Measurements from ENCODE around the gene ACAP3. TPM values are rescaled to one million over a fixed set of nuclear protein-coding genes. Genes with fewer than 3 reads are reported as not detected.
A peak's percentile ranks its signal among the peaks of the same experiment; 100 is the strongest.

Gene ACAP3
- total RNA-seq, 1 experiment from 2014 or later: 30.7 TPM

- intact Hi-C loops (cut with micrococcal nuclease; ENCODE audit: unreplicated experiment): no loop called here
- CTCF ChIA-PET: no interaction called here
Measured at GRCh38 chr1:1343811-1344421, 36.2 kb upstream of the ACAP3 start.

GRCh38 chr1:1342584-1343115 is 34.9 kb upstream of the ACAP3 start:
- peaks cover 40% of the 10 kb centered on the region for H3K4me1 ChIP-seq (ENCODE audit: control insufficient read depth, insufficient read depth, low read length)
- CTCF ChIA-PET: no interaction called here

More at GRCh38 chr1:1343811-1344421, 36.2 kb upstream of the ACAP3 start:
- Histone ChIP-seq H3K4me3 (ENCODE audit: low read depth in 2 of 2, low read length in 2 of 2) (no peak overlapping the region; a peak in 1 of 4 replicates), H3K9me3 (ENCODE audit: control insufficient read depth, insufficient read depth, low read depth, low read length) (no peaks in the 10 kb centered on the region), H3K27me3 (ENCODE audit: control insufficient read depth, insufficient read depth, low read length) (no peaks in the 10 kb centered on the region), H3K4me1 (ENCODE audit: control insufficient read depth, insufficient read depth, low read length) (peaks cover 40% of the 10 kb centered on the region), H3K36me3 (ENCODE audit: control insufficient read depth, insufficient read depth, low read length) (no peaks in the 10 kb centered on the region; the same call in 1 of the 2 replicates), H3K27ac (ENCODE audit: low read length) (peak overlapping the region; percentile 93)
- no TSS peak for BruUV-seq (replicated peaks)
- ATAC-seq: no peak
- in situ Hi-C loops (cut with HindIII; ENCODE audit: low pct_unique_long_range_greater_than_20kb, low sequenced_read_pairs): no loop called here
- POLR2A ChIA-PET: no interaction called here
- no peak for DNase-seq (ENCODE audit: low read depth, low spot score)
- no peak for TF ChIP-seq TCF7L2 (IDR thresholded peaks at IDR 0.05; ENCODE audit: low read depth, low read length)
- no peak for TF ChIP-seq SIN3A (IDR thresholded peaks at IDR 0.05; ENCODE audit: borderline replicate concordance, insufficient read depth, low read depth, low read length)
- TF ChIP-seq POLR2AphosphoS5 (IDR thresholded peaks at IDR 0.05; ENCODE audit: low read depth, low read length): no peak
- no peak for TF ChIP-seq CTCF (IDR thresholded peaks at IDR 0.05)
- no peak for TF ChIP-seq REST (IDR thresholded peaks at IDR 0.05; ENCODE audit: insufficient read depth in 1 of 2, low read depth in 2 of 2, low read length in 1 of 2)

More at GRCh38 chr1:1342584-1343115, 34.9 kb upstream of the ACAP3 start:
- H3K36me3 ChIP-seq (ENCODE audit: control insufficient read depth, insufficient read depth, low read length): no peaks in the 10 kb centered on the region
- POLR2A ChIA-PET: no interaction called here
- ATAC-seq (no peak), DNase-seq (ENCODE audit: low read depth, low spot score) (no peak)
- no peaks in the 10 kb centered on the region for H3K9me3 ChIP-seq (ENCODE audit: control insufficient read depth, insufficient read depth, low read depth, low read length)
- no peaks in the 10 kb centered on the region for H3K27me3 ChIP-seq (ENCODE audit: control insufficient read depth, insufficient read depth, low read length)
- H3K4me3 ChIP-seq (ENCODE audit: low read depth in 2 of 2, low read length in 2 of 2): no peak overlapping the region
- no TSS peak for BruUV-seq (replicated peaks)
- intact Hi-C loops (cut with micrococcal nuclease; ENCODE audit: unreplicated experiment) (no loop called here), in situ Hi-C loops (cut with HindIII; ENCODE audit: low pct_unique_long_range_greater_than_20kb, low sequenced_read_pairs) (no loop called here)
- no peak for TF ChIP-seq CTCF (IDR thresholded peaks at IDR 0.05)
- TF ChIP-seq REST (IDR thresholded peaks at IDR 0.05; ENCODE audit: insufficient read depth in 1 of 2, low read depth in 2 of 2, low read length in 1 of 2): no peak
- no peak for TF ChIP-seq TCF7L2 (IDR thresholded peaks at IDR 0.05; ENCODE audit: low read depth, low read length)
- TF ChIP-seq POLR2AphosphoS5 (IDR thresholded peaks at IDR 0.05; ENCODE audit: low read depth, low read length): no peak
- TF ChIP-seq SIN3A (IDR thresholded peaks at IDR 0.05; ENCODE audit: borderline replicate concordance, insufficient read depth, low read depth, low read length): no peak
- no peak overlapping the region for H3K27ac ChIP-seq (ENCODE audit: low read length)

Measured in Panc1 (cell line).